Measurements from ENCODE around the gene RERE.
A peak's percentile ranks its signal among the peaks of the same experiment; 100 is the strongest.
"Not testable (repeated sequence)": the region's sequence is repeated elsewhere in the genome, so short reads cannot be mapped to it uniquely, and the experiment has no call there.

RERE gene

DNA sequence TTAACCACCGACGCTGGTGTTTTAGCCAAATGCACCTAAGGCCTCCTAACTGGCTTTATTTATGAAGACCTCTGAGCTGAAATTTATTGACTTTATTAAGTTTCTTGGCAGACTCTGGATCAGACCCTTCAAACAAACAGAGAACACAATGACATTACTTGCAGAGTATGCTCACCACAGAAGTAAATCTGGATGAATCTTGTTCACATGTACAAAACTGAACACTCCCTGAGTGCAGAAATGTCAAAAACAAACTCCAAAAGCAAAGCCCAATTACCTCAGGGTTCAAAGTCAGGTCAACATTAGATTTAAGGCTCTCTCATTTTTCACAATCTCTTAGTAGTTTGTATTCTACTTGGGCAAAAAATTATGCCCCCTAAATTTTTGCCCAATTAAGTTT, 280.9 kb downstream of the RERE start:
- no peak for DNase-seq

DNA sequence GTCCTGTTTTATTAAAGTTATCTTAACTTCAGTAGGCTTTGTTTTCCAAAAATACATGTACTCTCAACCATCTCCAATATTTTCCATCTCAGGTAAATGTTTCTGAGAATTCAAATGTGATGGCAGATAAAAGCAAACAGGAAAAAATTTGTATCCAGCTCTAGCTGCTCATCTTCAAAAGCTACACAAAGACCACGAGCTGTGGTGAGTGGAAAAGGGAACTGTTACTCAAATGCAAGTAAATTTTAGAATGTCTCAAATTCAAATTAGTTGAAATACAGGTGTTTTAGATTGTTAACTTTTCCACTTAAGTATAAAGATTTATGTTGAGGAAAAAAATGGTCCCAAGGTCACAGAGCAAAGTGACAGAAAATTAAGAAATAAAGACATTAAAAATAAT, 283.5 kb downstream of the RERE start:
- no peak for DNase-seq

- DNase-seq: no peak
Measured at GRCh38 chr1:8533124-8533523, 284.3 kb downstream of the RERE start.

- no peak for DNase-seq
Measured at GRCh38 chr1:8529901-8530300, 287.5 kb downstream of the RERE start.

DNA sequence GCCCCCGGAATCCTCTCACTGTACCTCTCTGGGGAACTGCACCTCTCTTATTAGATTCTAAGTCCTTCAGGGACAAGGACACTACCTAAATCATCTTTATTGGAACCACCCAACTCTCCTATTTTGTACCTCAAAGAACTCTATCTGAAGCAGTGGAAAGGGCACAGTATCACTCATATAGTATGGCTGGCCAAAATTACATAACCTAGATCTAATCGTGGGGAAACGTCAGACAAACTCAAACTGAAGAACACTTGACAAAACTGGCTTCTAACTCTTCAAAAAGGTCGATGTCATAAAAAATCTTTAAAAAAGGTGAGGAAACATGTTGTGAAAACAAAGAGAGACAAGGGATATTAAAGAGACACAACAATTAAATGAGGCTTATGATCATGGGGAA, 289.5 kb downstream of the RERE start:
- DNase-seq: no peak

- DNase-seq: peak; percentile 90 to 93 (median 90)
Measured at GRCh38 chr1:8525558-8526275, 291.7 kb downstream of the RERE start.

- DNase-seq: peak in 1 of 3 donors; percentile 17
Measured at GRCh38 chr1:8525216-8525557, 292.3 kb downstream of the RERE start.

DNA sequence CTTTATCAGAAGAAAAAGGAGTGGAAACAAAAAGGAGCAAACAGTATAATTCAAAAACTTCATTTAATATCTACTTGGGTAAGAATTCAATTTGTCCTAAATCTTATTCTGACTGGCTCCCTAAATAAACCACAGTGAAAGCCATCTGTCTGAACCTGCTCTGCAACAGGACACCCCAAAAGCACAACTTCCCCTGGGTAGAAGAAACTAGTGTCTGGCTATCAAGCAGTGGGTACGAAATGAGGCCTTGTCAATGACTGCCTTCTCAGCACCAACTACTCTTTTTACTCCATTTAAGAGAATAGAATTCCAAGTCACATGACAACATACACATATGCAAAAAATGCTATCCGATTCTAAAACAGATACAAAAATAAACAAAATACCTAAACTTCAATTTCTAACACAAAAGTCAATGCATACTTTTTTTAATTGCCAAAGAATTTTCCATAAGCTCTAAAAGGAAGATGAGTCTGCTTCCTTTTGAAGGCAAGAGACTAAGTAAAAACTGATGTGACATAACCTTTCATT, 292.7 kb downstream of the RERE start:
- peak in 1 of 3 donors; percentile 11 for DNase-seq

DNA sequence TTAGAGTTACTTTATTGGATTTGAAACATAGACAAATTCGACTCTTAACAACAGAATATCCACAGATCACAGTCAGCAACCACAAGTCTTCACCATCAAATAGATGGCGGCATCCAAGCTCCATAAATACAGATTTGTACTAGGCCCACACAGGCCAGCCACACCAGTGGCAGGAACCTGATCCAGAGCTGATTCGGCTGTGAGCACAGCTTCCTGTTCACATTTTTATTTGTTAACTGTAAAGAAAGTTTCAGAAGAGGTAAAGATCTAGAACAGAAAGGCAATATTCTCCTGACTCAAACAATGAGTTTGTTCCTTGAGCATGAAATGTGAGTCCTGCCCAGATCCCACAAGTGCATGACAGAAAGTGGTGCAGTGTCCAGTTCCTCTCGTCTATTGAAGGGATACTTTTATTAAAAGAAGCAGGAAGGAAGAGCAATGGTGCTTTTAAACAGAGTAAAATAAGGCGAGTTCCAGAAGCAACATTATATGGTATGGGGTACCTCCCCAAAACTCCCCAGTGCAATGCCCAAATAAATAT, 293.7 kb downstream of the RERE start:
- DNase-seq: peak in 1 of 3 donors; percentile 8

DNA sequence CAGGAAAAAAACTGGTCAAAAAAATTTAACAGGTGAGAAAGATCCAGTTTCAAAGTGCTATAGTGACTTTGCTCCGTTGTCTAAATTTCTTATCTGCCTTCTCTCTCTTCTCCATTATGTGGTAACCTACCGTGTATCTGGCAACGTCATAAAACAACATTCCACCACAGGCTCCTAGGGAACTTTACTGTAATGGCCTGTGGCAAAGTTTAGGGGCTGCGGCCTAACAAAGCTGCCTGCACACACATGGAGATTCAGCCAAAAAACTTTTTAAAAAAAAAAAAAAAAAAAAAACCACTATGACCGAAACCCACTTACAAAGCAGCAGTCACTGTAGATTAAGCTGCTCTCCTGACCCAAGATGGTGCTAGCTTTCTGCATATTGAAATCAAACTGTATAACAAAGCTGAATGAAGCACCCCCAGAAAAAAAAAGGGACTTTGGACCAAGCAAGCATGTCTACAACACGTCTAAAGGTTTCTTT, 296.9 kb downstream of the RERE start:
- no peak for DNase-seq

- DNase-seq: no peak
Measured at GRCh38 chr1:8519167-8519566, 298.3 kb downstream of the RERE start.

- no peak for DNase-seq
Measured at GRCh38 chr1:8518490-8518801, 299.0 kb downstream of the RERE start.

GRCh38 chr1:8517661-8518489, 299.6 kb downstream of the RERE start:
- DNase-seq: no peak

DNA sequence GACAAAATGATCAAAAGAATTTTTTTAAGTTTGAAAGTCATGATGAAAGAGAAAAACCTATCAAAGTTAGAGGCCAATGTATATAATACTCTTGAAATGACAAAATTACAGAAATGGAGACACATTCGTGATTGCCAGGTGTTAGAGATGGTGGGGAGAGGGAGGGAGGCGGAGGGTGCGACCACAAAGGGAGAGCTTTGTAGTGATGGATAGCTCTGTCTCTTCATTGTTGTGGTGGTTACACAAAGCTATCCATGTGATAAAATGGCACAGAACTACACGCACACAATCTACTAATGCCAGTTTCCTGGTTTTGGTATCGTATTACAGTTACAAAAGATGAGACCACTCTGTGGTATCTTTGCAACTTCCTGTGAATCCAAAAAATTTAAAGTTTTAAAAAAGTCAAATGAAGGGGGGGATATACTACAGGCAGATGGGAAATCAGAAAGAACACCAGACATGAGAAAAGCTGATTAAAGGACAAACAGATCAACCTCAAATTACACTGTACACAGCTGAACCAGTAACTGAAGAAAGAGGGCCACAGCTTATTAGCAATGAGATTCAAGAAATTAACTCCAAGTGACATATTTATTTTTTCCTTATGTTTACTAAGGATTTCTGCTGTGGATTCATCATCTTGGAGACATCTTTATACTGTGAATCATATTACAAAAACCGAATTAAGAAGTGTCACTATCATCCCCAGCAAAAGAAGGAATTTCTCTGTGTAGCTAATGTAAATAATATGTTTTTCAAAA, 300.5 kb downstream of the RERE start:
- no peak for DNase-seq

DNA sequence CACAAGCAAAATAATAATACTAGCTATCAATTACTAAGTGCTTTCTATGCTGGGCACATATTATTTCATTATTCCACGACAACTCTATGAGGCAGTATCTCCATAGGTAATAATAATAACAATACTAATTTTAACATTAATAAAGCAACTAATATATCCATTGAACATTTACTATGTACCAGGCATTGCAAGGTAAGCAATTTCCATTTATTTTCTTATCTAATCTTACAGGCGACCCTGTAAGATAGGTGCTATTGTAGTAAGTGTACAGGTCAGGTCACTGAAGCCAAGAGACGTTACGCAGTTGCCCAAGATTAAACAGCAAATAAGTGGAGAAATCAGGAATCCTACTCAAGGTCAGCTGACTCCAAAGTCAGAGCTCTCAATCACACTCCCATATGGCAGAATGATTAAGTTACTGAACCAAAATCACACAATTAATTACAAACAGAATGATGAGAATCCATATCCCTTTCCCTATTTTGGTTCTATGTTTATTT, 301.1 kb downstream of the RERE start:
- no peak for DNase-seq

DNA sequence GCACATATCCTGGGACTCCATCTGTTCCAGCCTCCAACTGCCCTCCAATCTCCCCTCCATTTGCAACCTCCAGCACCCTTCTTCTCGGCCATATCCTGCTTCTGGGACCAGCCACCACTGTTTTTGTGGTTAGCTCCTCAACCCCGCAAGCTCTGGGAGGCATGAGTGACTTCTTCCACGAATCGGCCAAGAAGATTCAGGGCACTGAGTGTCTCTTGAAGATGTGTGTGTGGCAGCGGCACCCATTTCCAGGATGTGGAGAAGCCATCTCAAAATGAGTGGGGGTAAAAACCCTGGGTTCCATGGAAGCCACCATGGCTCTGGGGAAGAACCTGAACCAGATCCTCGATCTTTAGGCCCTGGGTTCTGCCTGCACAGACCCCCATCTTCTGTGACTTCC, 304.9 kb downstream of the RERE start:
- no peak for DNase-seq

DNA sequence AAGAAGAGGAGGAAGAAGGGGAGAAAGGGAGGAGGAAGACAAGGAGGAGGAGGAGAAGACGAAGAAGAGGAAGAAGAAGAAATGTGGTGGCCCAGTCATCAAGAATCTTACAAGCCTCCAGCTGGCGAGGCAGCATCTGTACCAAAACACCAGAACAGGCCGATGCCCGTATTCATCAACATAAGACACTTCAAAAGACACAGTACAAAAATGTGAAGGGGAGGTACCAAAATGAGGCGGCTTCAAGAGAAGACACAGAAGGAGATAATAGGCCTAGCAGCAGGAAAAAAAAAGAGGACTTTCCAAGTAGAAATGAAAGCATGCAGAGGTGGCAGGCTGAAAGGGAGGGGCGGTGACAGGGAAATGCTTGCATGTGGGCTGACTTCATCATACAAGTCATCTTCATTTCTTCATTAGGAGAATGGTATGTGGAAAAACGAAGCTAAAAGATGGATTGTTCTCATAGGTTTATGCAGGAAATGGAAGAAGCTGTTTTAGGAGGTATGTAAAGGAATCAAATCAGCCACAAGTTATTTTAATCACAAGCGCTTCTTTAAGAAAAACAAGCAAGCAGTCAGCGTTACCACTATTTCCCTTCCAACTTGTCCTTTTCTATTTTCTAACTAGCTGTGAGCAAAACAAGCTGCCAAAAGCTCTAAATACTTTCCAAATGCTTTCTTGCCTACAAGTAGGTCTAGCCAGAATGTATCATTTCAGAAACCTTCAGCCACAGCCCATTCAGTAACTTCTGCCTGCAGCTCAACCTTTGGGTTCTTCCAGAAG, 307.2 kb downstream of the RERE start:
- peak; percentile 81 to 86 (median 85) for DNase-seq

DNA sequence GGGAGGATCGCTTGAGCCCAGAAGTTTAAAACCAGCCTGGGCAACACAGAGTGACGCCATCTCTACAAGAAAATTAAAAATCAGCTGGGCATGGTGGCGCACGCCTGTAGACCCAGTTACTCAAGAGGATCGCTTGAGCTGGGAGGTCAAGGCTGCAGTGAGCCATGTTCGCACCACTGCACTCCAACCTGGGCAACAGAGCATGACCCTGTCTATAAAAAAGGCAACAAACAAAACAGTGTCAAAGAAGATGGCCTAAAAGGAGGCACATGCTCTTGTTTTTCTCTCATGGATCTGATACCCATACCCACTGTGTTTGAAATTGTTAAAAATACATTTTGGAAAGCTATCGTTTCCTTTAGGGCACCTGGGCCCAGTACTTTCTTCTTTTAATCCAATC, 307.9 kb downstream of the RERE start:
- DNase-seq: no peak

GRCh38 chr1:8506995-8507615, 310.3 kb downstream of the RERE start:
- DNase-seq: no peak

GRCh38 chr1:8506456-8506855, 311.0 kb downstream of the RERE start:
- no peak for DNase-seq

DNA sequence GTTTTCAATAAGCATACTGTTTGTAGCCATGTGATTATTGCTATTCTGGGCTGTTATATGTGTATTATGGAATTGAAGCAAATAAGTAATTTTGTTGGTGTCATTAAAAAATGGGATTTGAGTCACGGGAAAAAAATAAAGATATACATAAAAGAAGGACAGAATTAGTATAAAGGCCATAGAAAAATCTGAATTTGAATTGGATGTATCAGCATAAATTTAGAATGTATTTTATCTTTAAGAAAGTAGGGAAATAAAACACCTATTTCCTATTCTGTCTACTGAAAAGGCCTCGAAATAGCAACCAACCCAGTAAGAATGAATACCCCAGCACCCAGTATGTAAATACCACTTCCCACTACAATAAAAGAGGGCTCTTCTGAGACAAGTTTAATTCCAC, 313.6 kb downstream of the RERE start:
- DNase-seq: no peak

DNA sequence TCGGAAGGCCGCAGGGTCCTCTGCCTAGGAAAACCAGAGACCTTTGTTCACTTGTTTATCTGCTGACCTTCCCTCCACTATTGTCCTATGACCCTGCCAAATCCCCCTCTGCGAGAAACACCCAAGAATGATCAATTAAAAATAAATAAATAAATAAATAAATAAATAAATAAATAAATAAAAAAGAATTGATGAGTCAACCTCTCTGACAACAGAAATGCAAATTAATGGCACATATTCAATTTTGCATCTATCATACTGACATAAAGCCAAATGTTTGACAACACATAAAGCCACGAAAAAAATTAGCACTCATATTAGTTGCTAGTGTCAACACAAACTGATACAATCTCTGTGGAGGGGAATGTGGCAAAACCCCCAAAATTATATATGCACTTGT, 314.5 kb downstream of the RERE start:
- DNase-seq: not testable (repeated sequence)

Measured in suppressor macrophage treated with lipopolysaccharide for 1 hour (primary cell).